Measurements from ENCODE around the gene FXR2.

GRCh38 chr17:7548585-7549400 lies 65.9 kb downstream of the FXR2 start, which contains the start of gene TNFSF12:
- TF ChIP-seq CTCF (IDR thresholded peaks at IDR 0.05) (peak in 2 of 5 experiments; percentile 41 to 67), EP300 (IDR thresholded peaks at IDR 0.05) (no peak), POLR2A (IDR thresholded peaks at IDR 0.05) (no peak)
